SK-N-SH treated with all-trans-retinoic acid at 6 μM for 48 hours (cell line): Measurements from ENCODE around the gene RALA.

Experiments
- ATAC-seq: fragments of 200-7000 bp; cut with Tn5 transposase; 3 replicates; pipeline ENCODE4 v1.9.1; 2020; ENCODE audit warnings: mild to moderate bottlenecking, moderate library complexity
- ARNTL ChIP-seq: fragments of 450-650 bp; formaldehyde crosslinking; IDR thresholded peaks from 2 replicates; pipeline ENCODE4 v1.5.0; 2020; ENCODE audit warnings: low read depth, mild to moderate bottlenecking, moderate library complexity, borderline replicate concordance
- CSDC2 ChIP-seq: fragments of 250-450 bp; sonication (Bioruptor Pico); IDR thresholded peaks from 2 replicates; pipeline ENCODE4 v1.5.0; 2020; ENCODE audit warnings: mild to moderate bottlenecking, moderate library complexity
- CSRNP3 ChIP-seq: fragments of 250-450 bp; sonication (Bioruptor Pico); IDR thresholded peaks from 2 replicates; pipeline ENCODE4 v1.5.1; 2021; ENCODE audit warnings: mild to moderate bottlenecking, moderate library complexity
- ESRRG ChIP-seq: fragments of 250-450 bp; sonication (Bioruptor Pico); IDR thresholded peaks from 2 replicates; pipeline ENCODE4 v1.6.1; 2021; ENCODE audit warnings: mild to moderate bottlenecking
- GLIS3 ChIP-seq: fragments of 250-450 bp; sonication (Bioruptor Pico); IDR thresholded peaks from 2 replicates; pipeline ENCODE4 v1.5.0; 2020; ENCODE audit warnings: mild to moderate bottlenecking, moderate library complexity
- OSR1 ChIP-seq: fragments of 250-450 bp; sonication (Bioruptor Pico); IDR thresholded peaks from 2 replicates; pipeline ENCODE4 v1.8.0; 2022; ENCODE audit warnings: moderate library complexity, mild to moderate bottlenecking, inconsistent platforms
- POU6F1 ChIP-seq: fragments of 250-450 bp; sonication (Bioruptor Pico); IDR thresholded peaks from 2 replicates; pipeline ENCODE4 v1.8.0; 2021; ENCODE audit warnings: low read depth, mild to moderate bottlenecking, moderate library complexity, borderline replicate concordance
- RARB ChIP-seq: fragments of 250-450 bp; sonication (Bioruptor Pico); IDR thresholded peaks from 2 replicates; pipeline ENCODE4 v1.8.0; 2021; ENCODE audit warnings: mild to moderate bottlenecking, moderate library complexity
- SNAI2 ChIP-seq: fragments of 250-450 bp; sonication (Bioruptor Pico); IDR thresholded peaks from 2 replicates; pipeline ENCODE4 v1.5.0; 2020; ENCODE audit warnings: mild to moderate bottlenecking, moderate library complexity
- TCF4 ChIP-seq: fragments of 250-450 bp; sonication (Bioruptor Pico); IDR thresholded peaks from 2 replicates; pipeline ENCODE4 v1.8.0; 2021; ENCODE audit warnings: mild to moderate bottlenecking, moderate library complexity, borderline replicate concordance
- TOX ChIP-seq: fragments of 250-450 bp; sonication (Bioruptor Pico); IDR thresholded peaks from 2 replicates; pipeline ENCODE4 v1.8.0; 2021; ENCODE audit warnings: mild to moderate bottlenecking, moderate library complexity, borderline replicate concordance
- TSHZ2 ChIP-seq: fragments of 250-450 bp; sonication (Bioruptor Pico); IDR thresholded peaks from 2 replicates; pipeline ENCODE4 v1.5.0; 2020; ENCODE audit warnings: mild to moderate bottlenecking, moderate library complexity
- ZC3H10 ChIP-seq: fragments of 250-450 bp; sonication (Bioruptor Pico); IDR thresholded peaks from 2 replicates; pipeline ENCODE4 v1.5.1; 2021; ENCODE audit warnings: mild to moderate bottlenecking, moderate library complexity
- ZFP3 ChIP-seq: fragments of 250-450 bp; sonication (Bioruptor Pico); IDR thresholded peaks from 2 replicates; pipeline ENCODE4 v1.5.0; 2020; ENCODE audit warnings: mild to moderate bottlenecking, moderate library complexity
- ZFP30 ChIP-seq: fragments of 450-650 bp; formaldehyde crosslinking; IDR thresholded peaks from 2 replicates; pipeline ENCODE4 v1.5.0; 2022; ENCODE audit warnings: mild to moderate bottlenecking, moderate library complexity
- ZNF565 ChIP-seq: fragments of 450-650 bp; formaldehyde crosslinking; conservative IDR thresholded peaks from 2 replicates; pipeline ENCODE4 v1.5.0; 2020; ENCODE audit warnings: low read depth, mild to moderate bottlenecking, moderate library complexity
- ZNF70 ChIP-seq: fragments of 450-650 bp; formaldehyde crosslinking; IDR thresholded peaks from 2 replicates; pipeline ENCODE4 v1.5.0; 2020; ENCODE audit warnings: mild to moderate bottlenecking, moderate library complexity
- ZNF8 ChIP-seq: fragments of 450-650 bp; formaldehyde crosslinking; IDR thresholded peaks from 2 replicates; pipeline ENCODE4 v1.5.0; 2020; ENCODE audit warnings: mild to moderate bottlenecking, moderate library complexity

RALA gene

DNA sequence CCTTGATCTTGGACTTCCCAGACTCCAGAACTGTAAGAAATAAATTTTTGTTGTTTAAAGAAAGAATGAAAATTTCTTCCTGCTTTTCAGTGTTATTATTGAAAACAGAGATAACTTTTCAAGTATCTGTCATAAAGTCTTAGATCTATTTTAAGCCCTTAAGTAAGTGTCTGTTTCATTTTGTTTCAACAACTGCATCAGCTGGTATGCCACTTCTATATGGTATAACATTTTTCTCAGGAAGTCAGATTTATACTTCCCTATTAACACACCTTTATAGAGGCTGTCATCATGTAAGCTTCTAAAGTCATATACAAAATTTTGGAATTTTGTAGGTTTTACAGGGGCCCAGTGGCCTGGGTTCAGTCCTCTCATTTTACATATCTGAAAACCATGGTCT lies 24.4 kb downstream of the RALA start (continued):
- TF ChIP-seq ZNF565 (CRISPR knock-in tag) (no peak), GLIS3 (CRISPR knock-in tag) (no peak), TOX (CRISPR knock-in tag) (no peak), ZNF8 (CRISPR knock-in tag) (no peak)
- TF ChIP-seq, all 23 proteins: peak for 0

DNA sequence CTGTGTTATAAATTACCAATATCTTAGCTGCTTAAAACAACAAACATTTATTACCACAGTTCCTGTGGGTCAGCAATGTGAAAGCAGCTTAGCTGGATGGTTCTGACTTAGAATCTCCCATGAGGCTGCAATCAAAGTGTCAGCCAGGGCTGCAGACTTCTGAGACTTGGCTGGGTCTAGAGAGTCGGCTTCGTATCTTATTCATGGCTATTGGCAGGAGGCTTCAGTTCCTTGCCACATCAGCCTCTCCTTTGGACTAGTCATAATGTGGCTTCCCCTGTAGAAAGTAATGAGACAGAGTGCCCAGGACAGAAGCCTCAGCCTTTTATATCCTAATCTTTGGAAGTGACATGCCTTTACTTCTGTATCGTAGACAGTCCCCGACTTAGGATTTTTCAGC lies 27.3 kb downstream of the RALA start:
- ATAC-seq: peak; percentile 53
- no peak for TF ChIP-seq ZC3H10 (CRISPR knock-in tag)
- no peak for TF ChIP-seq TCF4
- no peak for TF ChIP-seq RARB (CRISPR knock-in tag)
- no peak for TF ChIP-seq POU6F1 (CRISPR knock-in tag)
- TF ChIP-seq GLIS3 (CRISPR knock-in tag): no peak
- no peak for TF ChIP-seq CSRNP3 (CRISPR knock-in tag)
- TF ChIP-seq ZNF70: no peak
- TF ChIP-seq ESRRG (CRISPR knock-in tag): no peak
- no peak for TF ChIP-seq SNAI2 (CRISPR knock-in tag)
- TF ChIP-seq TSHZ2 (CRISPR knock-in tag): no peak
- TF ChIP-seq CSDC2 (CRISPR knock-in tag): no peak
- no peak for TF ChIP-seq ARNTL (CRISPR knock-in tag)
- no peak for TF ChIP-seq ZNF8 (CRISPR knock-in tag)
- TF ChIP-seq ZNF565 (CRISPR knock-in tag): no peak
- TF ChIP-seq OSR1: no peak
- TF ChIP-seq, all 23 proteins: peak for 0

DNA sequence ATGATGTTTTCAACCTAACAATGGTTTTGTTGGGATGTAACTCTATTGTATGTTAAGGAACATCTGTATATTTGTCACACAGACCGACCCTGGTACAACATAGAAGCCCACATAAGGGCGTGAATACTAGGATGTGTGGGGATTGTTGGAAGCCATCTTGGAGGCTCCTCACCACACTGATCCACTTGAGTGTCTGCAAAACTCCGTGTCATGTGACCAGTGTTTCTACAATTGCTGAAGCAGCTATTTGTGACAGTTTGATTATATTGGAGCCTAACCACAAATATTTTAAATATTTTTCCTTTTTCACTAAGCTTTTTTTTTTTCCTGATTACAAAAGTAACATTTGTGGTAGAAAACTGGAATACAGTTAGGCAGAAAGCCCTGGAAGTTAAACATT lies 27.9 kb downstream of the RALA start:
- peak; percentile 53; the same call in 2 of the 3 replicates for ATAC-seq
- no peak for TF ChIP-seq CSRNP3 (CRISPR knock-in tag)
- no peak for TF ChIP-seq CSDC2 (CRISPR knock-in tag)
- TF ChIP-seq ZC3H10 (CRISPR knock-in tag): no peak

DNA sequence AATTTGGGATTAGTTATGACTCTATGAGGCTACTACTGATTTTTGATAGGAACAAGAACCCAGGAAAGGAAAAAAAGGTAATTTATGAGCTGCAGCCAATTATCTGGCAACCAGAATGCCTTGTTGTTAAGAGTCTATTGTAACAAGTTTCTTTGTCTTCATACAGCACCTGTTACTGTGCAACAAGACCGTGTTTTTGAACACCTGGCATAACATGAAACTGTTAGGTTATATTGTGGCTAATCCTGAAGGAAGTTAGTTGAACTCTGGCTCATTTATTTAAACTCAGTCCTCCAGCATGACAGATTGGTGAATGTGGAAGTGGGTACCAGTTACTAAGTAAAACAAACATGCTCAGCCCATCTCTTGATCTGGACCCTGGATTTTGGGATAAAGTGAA lies 33.0 kb downstream of the RALA start:
- no peak for TF ChIP-seq TSHZ2 (CRISPR knock-in tag)
- TF ChIP-seq ZFP30 (CRISPR knock-in tag): no peak
- no peak for TF ChIP-seq ZFP3 (CRISPR knock-in tag)
- no peak for ATAC-seq
